Upper lobe of left lung (tissue), 6 donors: Measurements from ENCODE around the gene PDGFC. TPM values are rescaled to one million over a fixed set of nuclear protein-coding genes. Genes with fewer than 3 reads are reported as not detected.

Experiments used
- ATAC-seq, 2 donors: fragments of 200-7000 bp; cut with Tn5 transposase; one replicate each; pipeline ENCODE4 v1.9.1; 2022; ENCODE audit warnings: mild to moderate bottlenecking in 2 of 2, moderate library complexity in 2 of 2; ENCODE audit not compliant: low FRiP score in 2 of 2
- DNase-seq, 2 donors: peaks; one replicate each; pipeline ENCODE4 v3.0.0-alpha.2; 2019 to 2020
- H3K27ac ChIP-seq, 4 donors: fragments of 200-600 bp; sonication (generic); one replicate each; pipeline ENCODE4 v1.5.1; 2016 to 2019
- H3K27me3 ChIP-seq, 4 donors: fragments of 200-600 bp; sonication (generic); one replicate each; pipeline ENCODE4 v1.5.1; 2017 to 2019
- H3K36me3 ChIP-seq, 4 donors: fragments of 200-600 bp; sonication (generic); one replicate each; pipeline ENCODE4 v1.5.1; 2016 to 2019
- H3K4me1 ChIP-seq, 4 donors: fragments of 200-600 bp; sonication (generic); one replicate each; pipeline ENCODE4 v1.5.1; 2018 to 2019
- H3K4me3 ChIP-seq, 4 donors: fragments of 200-600 bp; sonication (generic); one replicate each; pipeline ENCODE4 v1.5.1; 2017 to 2019; ENCODE audit warnings: mild to moderate bottlenecking in 2 of 4, moderate library complexity in 1 of 4
- H3K9me3 ChIP-seq, 4 donors: fragments of 200-600 bp; sonication (generic); one replicate each; pipeline ENCODE4 v1.5.1; 2018 to 2019
- CTCF ChIP-seq, 6 experiments: fragments of 450-650 bp in 4 of 6; fragments of 200-600 bp in 2 of 6; sonication (generic) in 2 of 6; IDR thresholded peaks; one replicate each; pipeline ENCODE4 v1.5.1; 2016 to 2019; ENCODE audit warnings: antibody characterized with exemption in 6 of 6
- EP300 ChIP-seq, 4 donors: sonication (generic); formaldehyde crosslinking; IDR thresholded peaks; one replicate each; pipeline ENCODE4 v1.5.1; 2017; ENCODE audit warnings: antibody characterized with exemption in 4 of 4, control low read depth in 2 of 4
- POLR2A ChIP-seq, 4 donors: fragments of 450-650 bp; IDR thresholded peaks; one replicate each; pipeline ENCODE4 v1.5.1; 2016 to 2017; ENCODE audit warnings: antibody characterized with exemption in 4 of 4, mild to moderate bottlenecking in 2 of 4
- POLR2AphosphoS5 ChIP-seq, 2 donors: sonication (generic); formaldehyde crosslinking; IDR thresholded peaks; one replicate each; pipeline ENCODE4 v1.5.1; 2017; ENCODE audit warnings: antibody characterized with exemption in 2 of 2
- WGBS, 2 donors: methylation state at CpG; one replicate each; pipeline ENCODE4 v1.1.5; 2017 to 2018; 5-methylcytosine and 5-hydroxymethylcytosine counted together
- total RNA-seq, 6 donors: library from RNA; depleted of rRNA in 4 of 6; stranded (reverse); fragments of >200 nt in 4 of 6; gene quantifications; one replicate each; pipeline versions ENCODE4 v1.1.0 to v1.2.1, GENCODE V29; 2016 to 2021
- donor health status: DM: no; HTN: no; CAD: no; lungs with moderate emphysema.
- donor health status: DM: no; HTN: yes; CAD: no; lungs with severe emphysema.

The PDGFC gene
- total RNA-seq, 6 donors from 2014 or later, result 14.4 to 39.9 (median 28.5) TPM

GRCh38 chr4:156827519-156827918, 144.1 kb downstream of the PDGFC start:
- no peak for TF ChIP-seq EP300 (IDR thresholded peaks at IDR 0.05)
- 74 to 90% methylated on average over 2 of the region's 2 CpGs for WGBS, 2 donors
- H3K4me3 ChIP-seq, result no peak overlapping the region
- H3K27me3 ChIP-seq, result no peaks in the 10 kb centered on the region
- no peak for ATAC-seq
- no peak overlapping the region for H3K27ac ChIP-seq
- H3K36me3 ChIP-seq, result no peaks in the 10 kb centered on the region
- H3K4me1 ChIP-seq, result peaks cover 0 to 10% (median 0%) of the 10 kb centered on the region in 4 donors
- DNase-seq, result no peak
- H3K9me3 ChIP-seq, result no peaks in the 10 kb centered on the region

- Histone ChIP-seq H3K36me3 (no peaks in the 10 kb centered on the region), H3K27me3 (no peaks in the 10 kb centered on the region), H3K27ac (no peak overlapping the region), H3K4me3 (no peak overlapping the region), H3K9me3 (no peaks in the 10 kb centered on the region), H3K4me1 (peaks cover 0 to 10% (median 0%) of the 10 kb centered on the region in 4 donors)
- ATAC-seq (no peak), DNase-seq (no peak)
- WGBS, 2 donors, result 85 to 87% methylated on average over 4 of the region's 4 CpGs
- TF ChIP-seq POLR2A (IDR thresholded peaks at IDR 0.05) (no peak), EP300 (IDR thresholded peaks at IDR 0.05) (no peak), POLR2AphosphoS5 (IDR thresholded peaks at IDR 0.05) (no peak), CTCF (IDR thresholded peaks at IDR 0.05) (no peak)
Measured at GRCh38 chr4:156825074-156825473, 146.5 kb downstream of the PDGFC start.

GRCh38 chr4:156824451-156825060, 147.0 kb downstream of the PDGFC start:
- WGBS, 2 donors, result 94% methylated on average over 2 of the region's 2 CpGs
- TF ChIP-seq EP300 (IDR thresholded peaks at IDR 0.05), result no peak
- TF ChIP-seq CTCF (IDR thresholded peaks at IDR 0.05), result no peak
- TF ChIP-seq POLR2AphosphoS5 (IDR thresholded peaks at IDR 0.05), result no peak
- TF ChIP-seq POLR2A (IDR thresholded peaks at IDR 0.05), result no peak
- ATAC-seq (no peak), DNase-seq (no peak)
- Histone ChIP-seq H3K4me3 (no peak overlapping the region), H3K36me3 (no peaks in the 10 kb centered on the region), H3K27ac (no peak overlapping the region), H3K9me3 (no peaks in the 10 kb centered on the region), H3K27me3 (no peaks in the 10 kb centered on the region), H3K4me1 (peaks cover 0 to 8% (median 0%) of the 10 kb centered on the region in 4 donors)

- Histone ChIP-seq H3K4me1 (no peaks in the 10 kb centered on the region), H3K27ac (no peak overlapping the region), H3K27me3 (no peaks in the 10 kb centered on the region), H3K9me3 (no peaks in the 10 kb centered on the region), H3K4me3 (no peak overlapping the region), H3K36me3 (no peaks in the 10 kb centered on the region)
- TF ChIP-seq POLR2A (IDR thresholded peaks at IDR 0.05), result no peak
- no peak for DNase-seq
- 55 to 67% methylated on average over 3 of the region's 3 CpGs for WGBS, 2 donors
- no peak for ATAC-seq
Measured at GRCh38 chr4:156820931-156821330, 150.7 kb downstream of the PDGFC start.

- DNase-seq (no peak), ATAC-seq (no peak)
- Histone ChIP-seq H3K27me3 (no peaks in the 10 kb centered on the region), H3K36me3 (no peaks in the 10 kb centered on the region), H3K4me1 (no peaks in the 10 kb centered on the region), H3K4me3 (no peak overlapping the region), H3K9me3 (no peaks in the 10 kb centered on the region), H3K27ac (no peak overlapping the region)
- no peak for TF ChIP-seq EP300 (IDR thresholded peaks at IDR 0.05)
- TF ChIP-seq POLR2A (IDR thresholded peaks at IDR 0.05), result no peak
- TF ChIP-seq POLR2AphosphoS5 (IDR thresholded peaks at IDR 0.05), result no peak
- TF ChIP-seq CTCF (IDR thresholded peaks at IDR 0.05), result no peak
- 71 to 95% methylated on average over 2 of the region's 2 CpGs for WGBS, 2 donors
Measured at GRCh38 chr4:156816360-156816755, 155.2 kb downstream of the PDGFC start.

GRCh38 chr4:156815717-156816359, 155.8 kb downstream of the PDGFC start:
- ATAC-seq, result no peak

More at GRCh38 chr4:156815717-156816359, 155.8 kb downstream of the PDGFC start:
- Histone ChIP-seq H3K36me3 (no peaks in the 10 kb centered on the region), H3K4me3 (no peak overlapping the region), H3K9me3 (no peaks in the 10 kb centered on the region), H3K4me1 (no peaks in the 10 kb centered on the region), H3K27ac (no peak overlapping the region), H3K27me3 (no peaks in the 10 kb centered on the region)
- TF ChIP-seq CTCF (IDR thresholded peaks at IDR 0.05), result no peak
- no peak for DNase-seq
- 65 to 72% methylated on average over 4 of the region's 4 CpGs for WGBS, 2 donors
